Suprapubic skin (tissue), 3 donors: ENCODE results near the gene TBX10.

Experiments used
- POLR2A ChIP-seq, 2 donors: fragments of 450-650 bp; IDR thresholded peaks; one replicate each; pipeline ENCODE4 v1.6.1; 2017; ENCODE audit warnings: antibody characterized with exemption in 2 of 2, mild to moderate bottlenecking in 2 of 2, moderate library complexity in 2 of 2
- TF ChIP-seq, protein P1 (sequence below), 2 donors: fragments of 200-600 bp in 1 of 2; fragments of 450-650 bp in 1 of 2; sonication (generic) in 1 of 2; IDR thresholded peaks; one replicate each; pipeline ENCODE4 v1.5.1; 2016 to 2019; ENCODE audit warnings: antibody characterized with exemption in 2 of 2, mild to moderate bottlenecking in 1 of 2, moderate library complexity in 1 of 2

DNA sequence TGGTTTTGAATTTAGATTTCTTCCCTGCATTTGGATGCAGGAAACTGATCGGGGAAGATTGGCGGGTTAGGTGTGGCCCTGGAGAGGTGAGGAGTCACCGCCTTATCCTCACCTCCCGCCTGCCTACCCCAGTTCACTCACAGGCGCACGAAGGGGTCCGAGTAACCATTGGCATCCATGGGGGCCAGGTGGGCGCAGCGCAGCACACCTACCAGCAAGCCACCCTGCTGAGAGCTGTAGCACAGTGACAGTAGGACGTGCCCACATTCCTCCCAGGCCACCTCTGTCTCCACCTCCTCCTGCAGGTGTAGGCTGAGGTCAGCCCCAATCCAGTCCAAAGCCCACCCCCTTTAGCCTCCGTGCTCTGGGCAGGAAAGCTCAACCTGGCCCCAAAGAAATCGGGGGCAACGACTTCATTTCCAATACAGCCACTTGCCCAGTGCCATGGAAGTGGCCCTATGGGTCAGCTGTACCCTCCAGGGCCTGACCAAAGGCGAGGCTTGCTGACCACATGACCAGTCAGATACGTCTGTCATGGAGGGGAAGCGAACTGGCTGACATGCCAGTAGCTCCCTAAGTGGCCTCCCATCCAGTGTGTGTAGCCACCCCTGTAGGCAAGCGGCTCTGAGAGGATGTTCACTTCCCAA is 26.1 kb downstream of the TBX10 start:
- TF ChIP-seq, protein P1, sequence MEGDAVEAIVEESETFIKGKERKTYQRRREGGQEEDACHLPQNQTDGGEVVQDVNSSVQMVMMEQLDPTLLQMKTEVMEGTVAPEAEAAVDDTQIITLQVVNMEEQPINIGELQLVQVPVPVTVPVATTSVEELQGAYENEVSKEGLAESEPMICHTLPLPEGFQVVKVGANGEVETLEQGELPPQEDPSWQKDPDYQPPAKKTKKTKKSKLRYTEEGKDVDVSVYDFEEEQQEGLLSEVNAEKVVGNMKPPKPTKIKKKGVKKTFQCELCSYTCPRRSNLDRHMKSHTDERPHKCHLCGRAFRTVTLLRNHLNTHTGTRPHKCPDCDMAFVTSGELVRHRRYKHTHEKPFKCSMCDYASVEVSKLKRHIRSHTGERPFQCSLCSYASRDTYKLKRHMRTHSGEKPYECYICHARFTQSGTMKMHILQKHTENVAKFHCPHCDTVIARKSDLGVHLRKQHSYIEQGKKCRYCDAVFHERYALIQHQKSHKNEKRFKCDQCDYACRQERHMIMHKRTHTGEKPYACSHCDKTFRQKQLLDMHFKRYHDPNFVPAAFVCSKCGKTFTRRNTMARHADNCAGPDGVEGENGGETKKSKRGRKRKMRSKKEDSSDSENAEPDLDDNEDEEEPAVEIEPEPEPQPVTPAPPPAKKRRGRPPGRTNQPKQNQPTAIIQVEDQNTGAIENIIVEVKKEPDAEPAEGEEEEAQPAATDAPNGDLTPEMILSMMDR (IDR thresholded peaks at IDR 0.05) = no peak
- no peak for TF ChIP-seq POLR2A (IDR thresholded peaks at IDR 0.05)
